ENCODE results near the gene DSP.

GRCh38 chr6:7532232-7532631, 9.2 kb upstream of the DSP start:
- TF ChIP-seq CTCF (IDR thresholded peaks at IDR 0.05; ENCODE audit: low read depth, low read length) (no peak), EZH2phosphoT487 (IDR thresholded peaks at IDR 0.05; ENCODE audit: low read depth) (no peak)

Measured in OCI-LY3 (cell line).